Kidney capillary endothelial cell (primary cell): ENCODE data around the gene LRRC37A3.
"Not testable (repeated sequence)": the region's sequence is repeated elsewhere in the genome, so short reads cannot be mapped to it uniquely, and the experiment has no call there.

Experiments used
- DNase-seq: peaks from one replicate; pipeline ENCODE4 v3.0.0-alpha.2; 2018; ENCODE audit warnings: low spot score

The LRRC37A3 gene

DNA sequence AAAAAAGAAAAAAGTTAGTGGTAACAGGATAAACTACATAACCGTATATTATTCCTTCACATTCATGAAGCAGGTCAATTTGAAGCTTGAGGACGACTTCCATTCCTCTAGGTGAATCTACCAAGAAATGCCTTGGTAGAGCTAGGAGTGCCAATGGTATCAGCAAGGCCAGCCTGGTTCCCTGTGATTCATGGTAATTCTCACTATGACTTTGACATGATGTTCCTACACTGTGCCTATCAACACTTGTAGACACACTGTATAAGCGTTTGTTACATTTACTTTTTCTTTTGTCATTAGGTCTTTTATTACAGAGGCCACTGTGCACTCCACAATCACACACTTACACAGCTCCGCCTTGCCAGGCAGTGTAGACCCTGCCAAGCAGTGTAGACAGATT lies 7.2 kb upstream of the LRRC37A3 start:
- not testable (repeated sequence) for DNase-seq

- DNase-seq, result not testable (repeated sequence)
These were observed 6.0 kb upstream of the LRRC37A3 start for GRCh38 chr17:64925244-64925643.

DNA sequence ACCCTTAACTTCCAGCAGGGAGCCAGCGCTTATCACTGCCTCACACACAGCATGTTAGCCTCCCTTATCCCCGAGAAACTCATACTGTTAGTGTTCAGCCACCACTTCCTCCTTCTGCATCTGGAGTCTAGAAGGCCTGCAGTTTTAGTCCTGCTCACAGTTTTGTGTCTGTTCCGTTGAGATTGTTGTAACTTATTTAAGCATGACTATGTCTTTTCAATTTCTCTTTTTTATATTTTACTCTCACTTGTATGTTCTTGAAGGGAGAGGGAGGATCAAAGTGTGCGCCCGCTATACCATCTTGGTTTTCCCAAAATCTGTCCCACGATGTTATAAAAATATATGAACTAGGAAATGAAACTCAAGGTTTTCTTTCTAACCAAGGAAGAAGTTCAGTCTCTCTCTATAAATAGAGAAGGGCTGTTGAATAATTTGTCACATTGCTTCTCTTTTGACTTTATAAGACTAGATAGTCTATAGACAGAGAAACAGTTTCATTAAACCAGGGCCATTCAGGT lies 3.8 kb upstream of the LRRC37A3 start:
- not testable (repeated sequence) for DNase-seq

DNA sequence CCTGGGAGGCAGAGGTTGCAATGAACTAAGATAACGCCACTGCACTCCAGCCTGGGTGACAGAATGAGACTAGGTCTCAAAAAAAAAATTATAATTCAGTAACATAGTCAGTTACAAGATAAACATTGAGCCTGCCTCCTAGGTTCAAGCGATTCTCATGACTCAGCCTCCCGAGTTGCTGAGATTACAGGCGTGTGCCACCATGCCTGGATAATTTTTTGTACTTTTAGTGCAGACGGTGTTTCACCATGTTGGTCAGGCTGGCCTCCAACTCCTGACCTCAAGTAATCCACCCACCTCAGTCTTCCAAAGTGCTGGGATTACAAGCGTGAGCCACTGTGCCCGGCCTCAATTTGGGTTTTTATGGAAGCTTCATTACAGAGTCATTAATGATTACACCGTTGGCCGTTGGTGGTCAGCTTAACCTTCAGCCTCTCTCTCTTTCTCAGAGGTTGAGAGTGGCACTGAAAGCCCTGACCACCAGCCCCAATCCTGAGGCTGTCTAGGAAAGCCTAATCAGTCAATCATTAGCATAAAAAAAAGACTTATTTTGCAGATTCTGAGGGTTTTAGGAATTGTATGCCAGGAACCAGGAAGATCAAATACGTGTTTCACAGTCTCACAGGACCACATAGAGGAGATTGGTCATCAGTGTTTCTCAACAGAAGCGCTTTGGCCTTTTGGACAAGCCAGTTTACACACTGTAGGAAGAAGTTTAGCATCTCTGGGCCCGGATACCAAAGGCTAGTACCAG lies 1.3 kb upstream of the LRRC37A3 start:
- no peak for DNase-seq

DNA sequence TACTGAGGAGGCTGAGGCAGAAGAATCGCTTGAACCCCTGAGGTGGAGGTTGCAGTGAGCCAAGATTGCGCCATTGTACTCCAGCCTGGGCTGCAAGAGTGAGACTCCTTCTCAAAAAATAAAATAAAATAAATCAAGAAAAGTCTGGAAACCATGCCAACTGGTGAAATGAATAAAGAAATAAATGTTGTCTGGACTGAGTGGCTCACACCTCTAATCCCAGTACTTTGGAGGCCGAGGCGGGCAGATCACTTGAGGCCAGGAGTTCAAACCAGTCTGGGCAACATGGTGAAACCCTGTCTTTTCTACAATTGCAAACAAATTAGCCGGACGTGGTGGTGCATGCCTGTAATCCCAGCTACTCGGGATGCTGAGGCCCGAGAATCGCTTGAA lies 744 bp upstream of the LRRC37A3 start:
- DNase-seq, result no peak

GRCh38 chr17:64918842-64919288 lies 413 bp downstream of the LRRC37A3 start:
- DNase-seq, result not testable (repeated sequence)

- not testable (repeated sequence) for DNase-seq
These were observed 1.7 kb downstream of the LRRC37A3 start for GRCh38 chr17:64917540-64917939.

DNA sequence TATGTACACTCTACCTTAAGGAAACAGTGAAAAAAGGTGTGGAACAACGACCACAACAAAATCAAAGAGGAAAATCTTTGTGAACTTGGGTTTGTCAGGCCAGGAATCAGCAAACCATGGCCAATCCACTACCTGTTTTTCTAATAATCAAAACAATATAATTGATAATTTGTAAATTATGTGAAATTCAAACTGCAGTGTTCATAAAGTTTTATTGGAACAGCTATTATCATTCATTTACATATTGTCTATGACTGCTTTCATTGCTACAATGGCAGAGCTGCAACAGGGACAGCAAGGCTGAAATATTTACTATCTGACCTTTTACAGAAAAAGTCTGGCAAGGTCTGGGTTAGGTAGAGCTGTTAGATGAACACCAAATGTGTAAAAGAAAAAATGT lies 4.0 kb downstream of the LRRC37A3 start:
- DNase-seq, result not testable (repeated sequence)

GRCh38 chr17:64910191-64910514 lies 9.1 kb downstream of the LRRC37A3 start:
- DNase-seq, result not testable (repeated sequence)

DNA sequence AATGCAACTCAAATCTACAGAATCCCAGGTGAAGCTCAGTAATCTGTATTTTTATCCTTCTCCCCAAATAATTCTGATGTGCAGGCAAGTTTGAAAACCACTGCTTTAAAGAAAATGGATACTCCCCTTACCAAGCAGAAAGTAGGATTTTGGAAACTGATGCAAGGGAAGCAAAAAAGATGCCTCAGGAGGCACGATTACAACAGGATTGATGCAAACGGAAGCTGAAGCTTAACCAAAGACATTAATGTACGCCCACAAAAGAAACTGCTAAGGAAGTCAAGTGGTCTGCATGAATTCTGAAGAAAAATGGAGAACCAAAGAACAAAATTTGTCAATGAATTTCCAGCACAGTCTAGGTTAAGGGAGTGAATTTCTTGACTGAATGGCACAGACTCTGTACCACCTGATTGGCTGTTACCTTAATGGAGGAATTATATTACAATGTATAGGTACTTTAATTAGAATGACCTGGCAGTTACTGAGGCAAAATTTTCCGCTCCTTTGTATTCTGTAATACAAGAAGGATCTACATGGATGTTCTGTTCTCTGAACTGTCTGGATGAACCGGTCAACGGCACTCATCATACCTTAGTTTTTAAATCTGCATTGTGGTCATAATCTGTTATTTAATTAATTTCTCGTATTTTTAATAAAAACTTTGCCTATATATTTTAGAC lies 9.6 kb downstream of the LRRC37A3 start:
- DNase-seq, result not testable (repeated sequence)

GRCh38 chr17:64904069-64904468 lies 15.2 kb downstream of the LRRC37A3 start:
- not testable (repeated sequence) for DNase-seq

DNA sequence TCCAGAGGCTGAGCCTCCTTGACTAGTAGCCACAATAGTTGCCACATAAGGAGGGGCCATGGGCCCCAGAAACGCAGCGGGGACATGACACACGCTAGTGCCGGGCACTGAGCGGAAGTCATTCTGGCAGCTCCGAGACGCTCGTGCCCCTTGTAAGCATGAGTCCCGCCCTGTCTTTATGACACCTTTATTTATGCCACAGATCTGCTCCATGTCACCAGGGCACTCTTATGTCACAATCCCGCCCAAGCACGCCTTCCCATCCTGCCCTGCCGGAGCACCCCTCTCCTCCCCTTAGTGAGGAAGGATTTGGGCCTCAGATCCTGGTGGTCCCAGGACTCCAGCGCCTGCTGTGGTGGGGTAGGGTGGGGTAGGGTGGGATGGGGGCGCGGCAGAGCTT lies 22.1 kb downstream of the LRRC37A3 start:
- DNase-seq, result not testable (repeated sequence)

DNA sequence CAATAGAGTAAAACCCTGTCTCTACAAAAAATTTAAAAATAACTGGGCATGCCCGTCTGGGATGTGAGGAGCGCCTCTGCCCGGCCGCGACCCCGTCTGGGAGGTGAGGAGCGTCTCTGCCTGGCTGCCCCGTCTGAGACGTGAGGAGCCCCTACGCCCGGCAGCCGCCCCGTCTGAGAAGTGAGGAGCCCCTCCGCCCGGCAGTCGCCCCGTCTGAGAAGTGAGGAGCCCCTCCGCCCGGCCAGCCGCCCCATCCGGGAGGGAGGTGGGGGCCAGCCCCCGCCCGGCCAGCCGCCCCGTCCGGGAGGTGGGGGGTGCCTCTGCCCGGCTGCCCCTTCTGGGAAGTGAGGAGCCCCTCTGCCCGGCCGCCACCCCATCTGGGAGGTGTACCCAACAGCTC lies 45.1 kb downstream of the LRRC37A3 start:
- DNase-seq, result not testable (repeated sequence)

DNA sequence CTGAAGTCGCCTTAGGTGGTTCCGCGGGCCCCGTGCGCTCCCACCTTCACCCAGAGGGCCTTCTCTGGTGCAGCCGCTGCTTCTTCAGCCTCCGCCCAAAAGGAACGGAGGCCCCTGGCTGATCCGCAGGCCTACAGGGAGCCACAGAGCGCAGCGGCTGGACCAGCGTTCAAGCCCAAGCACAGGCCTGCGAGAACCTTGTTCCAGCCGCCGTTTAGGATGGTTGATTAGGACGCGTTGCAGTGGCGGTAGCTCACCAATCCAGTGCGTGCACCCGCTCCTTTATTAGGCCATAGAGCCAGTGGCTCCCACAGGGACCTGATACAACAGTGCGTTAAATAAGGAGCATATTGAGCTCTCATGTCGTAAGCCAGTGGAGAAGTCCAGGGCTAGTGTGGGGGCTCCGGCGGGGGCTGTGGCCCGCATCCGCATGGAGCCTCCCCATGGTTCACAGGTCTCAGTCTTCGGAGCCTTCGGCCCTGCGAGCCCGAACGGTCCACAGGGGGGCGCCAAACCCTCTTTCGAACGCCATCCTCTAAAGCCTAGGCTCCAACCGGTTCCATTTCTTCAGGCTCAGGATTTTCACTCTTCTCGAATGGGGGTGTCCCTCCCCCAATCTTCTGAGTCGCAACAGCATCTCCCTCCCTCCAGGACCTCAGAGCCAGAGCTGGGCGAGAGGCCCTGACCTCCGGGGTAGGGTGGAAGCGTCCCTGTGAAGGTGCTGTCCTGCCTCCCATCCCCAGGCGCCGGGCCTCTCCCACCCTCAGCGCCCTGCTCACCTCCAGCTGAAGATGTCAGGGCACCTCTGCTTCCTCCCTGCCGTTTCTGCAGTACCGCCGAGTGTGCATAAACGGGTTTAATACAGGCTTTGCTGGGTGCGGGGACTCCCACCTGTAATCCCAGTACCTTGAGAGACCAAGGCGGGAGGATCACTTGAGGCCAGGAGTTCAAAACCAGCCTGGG lies 71.5 kb downstream of the LRRC37A3 start:
- peak; percentile 56 for DNase-seq

- not testable (repeated sequence) for DNase-seq
These were observed 72.4 kb downstream of the LRRC37A3 start for GRCh38 chr17:64846892-64847291.

- not testable (repeated sequence) for DNase-seq
These were observed 75.4 kb downstream of the LRRC37A3 start for GRCh38 chr17:64843918-64844317.

GRCh38 chr17:64842900-64843299 lies 76.4 kb downstream of the LRRC37A3 start:
- not testable (repeated sequence) for DNase-seq

GRCh38 chr17:64840960-64841359 lies 78.3 kb downstream of the LRRC37A3 start:
- DNase-seq, result not testable (repeated sequence)

DNA sequence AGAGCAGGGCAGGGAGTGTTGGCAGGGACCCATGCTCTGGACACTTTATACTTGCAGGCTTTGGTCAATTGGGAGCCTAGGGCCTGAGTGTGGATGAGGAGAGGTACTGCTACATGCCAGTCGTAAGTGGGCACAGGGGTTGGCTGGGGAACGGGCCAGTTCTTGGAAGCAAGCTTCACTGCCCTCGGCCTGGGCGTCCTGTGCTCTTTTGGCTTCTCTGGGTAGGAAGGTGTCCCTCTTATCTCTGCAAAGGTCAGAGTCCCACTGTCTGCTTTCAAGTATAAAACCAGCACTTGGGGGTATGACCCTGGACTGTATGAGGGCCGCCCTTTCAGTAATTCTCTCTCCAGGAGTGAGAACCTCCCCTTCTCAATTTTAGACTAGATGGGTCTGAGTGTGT lies 80.8 kb downstream of the LRRC37A3 start:
- DNase-seq, result not testable (repeated sequence)

- DNase-seq, result peak; percentile 66
These were observed 82.1 kb downstream of the LRRC37A3 start for GRCh38 chr17:64837018-64837761.

DNA sequence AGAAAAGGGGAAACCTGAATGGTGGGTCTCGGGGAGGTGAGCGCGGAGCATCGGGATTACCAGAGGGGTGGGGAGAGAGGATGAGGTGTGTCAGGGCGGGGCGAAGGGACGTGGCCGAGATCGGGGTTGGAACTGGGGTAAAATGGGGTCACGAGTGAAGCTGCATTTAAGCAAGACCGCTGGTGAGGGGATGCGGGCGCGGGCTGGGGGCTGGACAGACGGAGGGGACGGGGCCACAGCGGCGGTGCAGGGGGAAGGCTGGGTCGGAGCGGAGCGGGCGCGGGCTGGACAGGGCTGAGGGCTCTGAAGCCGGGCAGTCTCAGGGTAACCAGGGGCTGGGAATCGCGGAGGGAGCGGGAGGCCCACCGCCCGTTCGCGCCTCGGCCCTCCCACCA lies 82.7 kb downstream of the LRRC37A3 start:
- DNase-seq, result not testable (repeated sequence)
